Peyer's patch (tissue), 4 donors: Measurements from ENCODE around the gene CNTNAP2.

Experiments used
- POLR2A ChIP-seq, 2 donors: fragments of 450-650 bp; IDR thresholded peaks; one replicate each; pipeline ENCODE4 v1.5.1; 2017; ENCODE audit warnings: antibody characterized with exemption in 2 of 2, mild to moderate bottlenecking in 2 of 2, moderate library complexity in 2 of 2
- TF ChIP-seq, protein P1 (sequence below), 6 experiments: fragments of 450-650 bp in 4 of 6; fragments of 200-600 bp in 2 of 6; sonication (generic) in 1 of 6; IDR thresholded peaks; one replicate each; pipeline ENCODE4 v1.5.1; 2017 to 2019; ENCODE audit warnings: antibody characterized with exemption in 6 of 6, mild to moderate bottlenecking in 3 of 6, moderate library complexity in 1 of 6

DNA sequence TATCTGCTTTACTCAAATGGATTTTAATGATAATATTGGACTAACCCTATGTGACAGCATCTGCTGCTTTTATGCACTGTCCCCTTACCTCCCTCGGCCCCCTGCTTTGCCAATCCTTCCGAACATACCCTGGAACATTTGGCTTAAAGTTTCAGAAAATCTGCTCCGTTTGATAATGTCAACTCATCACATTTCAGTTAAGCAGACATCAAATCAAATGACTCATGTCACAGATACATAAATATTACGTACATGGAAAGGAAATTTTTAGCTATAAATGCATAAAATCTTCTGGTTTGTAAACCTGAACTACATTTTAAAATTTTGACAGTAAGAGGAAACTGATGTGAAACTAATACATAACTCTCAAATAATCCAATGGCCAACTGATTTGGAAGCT is 98.2 kb downstream of the CNTNAP2 start:
- TF ChIP-seq POLR2A (IDR thresholded peaks at IDR 0.05), result no peak
- TF ChIP-seq, protein P1, sequence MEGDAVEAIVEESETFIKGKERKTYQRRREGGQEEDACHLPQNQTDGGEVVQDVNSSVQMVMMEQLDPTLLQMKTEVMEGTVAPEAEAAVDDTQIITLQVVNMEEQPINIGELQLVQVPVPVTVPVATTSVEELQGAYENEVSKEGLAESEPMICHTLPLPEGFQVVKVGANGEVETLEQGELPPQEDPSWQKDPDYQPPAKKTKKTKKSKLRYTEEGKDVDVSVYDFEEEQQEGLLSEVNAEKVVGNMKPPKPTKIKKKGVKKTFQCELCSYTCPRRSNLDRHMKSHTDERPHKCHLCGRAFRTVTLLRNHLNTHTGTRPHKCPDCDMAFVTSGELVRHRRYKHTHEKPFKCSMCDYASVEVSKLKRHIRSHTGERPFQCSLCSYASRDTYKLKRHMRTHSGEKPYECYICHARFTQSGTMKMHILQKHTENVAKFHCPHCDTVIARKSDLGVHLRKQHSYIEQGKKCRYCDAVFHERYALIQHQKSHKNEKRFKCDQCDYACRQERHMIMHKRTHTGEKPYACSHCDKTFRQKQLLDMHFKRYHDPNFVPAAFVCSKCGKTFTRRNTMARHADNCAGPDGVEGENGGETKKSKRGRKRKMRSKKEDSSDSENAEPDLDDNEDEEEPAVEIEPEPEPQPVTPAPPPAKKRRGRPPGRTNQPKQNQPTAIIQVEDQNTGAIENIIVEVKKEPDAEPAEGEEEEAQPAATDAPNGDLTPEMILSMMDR (IDR thresholded peaks at IDR 0.05), result no peak
